ENCODE results near the gene FAF2.
"Not testable (repeated sequence)": the region's sequence is repeated elsewhere in the genome, so short reads cannot be mapped to it uniquely, and the experiment has no call there.

Gene FAF2

GRCh38 chr5:176429972-176430371 lies 18.2 kb upstream of the FAF2 start:
- DNase-seq (ENCODE audit: low read depth), result no peak
- TF ChIP-seq CTCF (conservative IDR thresholded peaks at IDR 0.05; ENCODE audit: low read length), result peak; percentile 2; the same call in 1 of the 2 replicates
- no peak overlapping the region for H3K4me3 ChIP-seq (ENCODE audit: low read length)

GRCh38 chr5:176432707-176433106 lies 15.5 kb upstream of the FAF2 start:
- DNase-seq (ENCODE audit: low read depth), result no peak
- TF ChIP-seq CTCF (conservative IDR thresholded peaks at IDR 0.05; ENCODE audit: low read length), result no peak
- H3K4me3 ChIP-seq (ENCODE audit: low read length), result no peak overlapping the region

- H3K4me3 ChIP-seq (ENCODE audit: low read length), result no peak overlapping the region
- TF ChIP-seq CTCF (conservative IDR thresholded peaks at IDR 0.05; ENCODE audit: low read length), result no peak
- peak; percentile 50 for DNase-seq (ENCODE audit: low read depth)
Observed at GRCh38 chr5:176436656-176437055, 11.5 kb upstream of the FAF2 start.

- DNase-seq (ENCODE audit: low read depth), result peak; percentile 62
- TF ChIP-seq CTCF (conservative IDR thresholded peaks at IDR 0.05; ENCODE audit: low read length), result no peak
- H3K4me3 ChIP-seq (ENCODE audit: low read length), result no peak overlapping the region
Observed at GRCh38 chr5:176438959-176439757, 9.0 kb upstream of the FAF2 start.

GRCh38 chr5:176440927-176441706 lies 7.1 kb upstream of the FAF2 start:
- TF ChIP-seq CTCF (conservative IDR thresholded peaks at IDR 0.05; ENCODE audit: low read length), result no peak
- no peak overlapping the region for H3K4me3 ChIP-seq (ENCODE audit: low read length)
- no peak for DNase-seq (ENCODE audit: low read depth)

GRCh38 chr5:176441921-176442323 lies 6.3 kb upstream of the FAF2 start:
- TF ChIP-seq CTCF (conservative IDR thresholded peaks at IDR 0.05; ENCODE audit: low read length), result no peak
- no peak overlapping the region for H3K4me3 ChIP-seq (ENCODE audit: low read length)
- DNase-seq (ENCODE audit: low read depth), result no peak

- not testable (repeated sequence) for H3K4me3 ChIP-seq (ENCODE audit: low read length); DNase-seq (ENCODE audit: low read depth)
Observed at GRCh38 chr5:176442911-176443310, 5.3 kb upstream of the FAF2 start.

Measured in AG10803 (cell line).